Hepatocyte (in vitro differentiated cells): ENCODE results near the gene ANKS4B.

Source experiments
- CTCF ChIP-seq: fragments of 200-600 bp; sonication (generic); IDR thresholded peaks from 2 replicates; pipeline ENCODE4 v1.5.1; 2016; ENCODE audit warnings: antibody characterized with exemption, mild to moderate bottlenecking; ENCODE audit not compliant: poor library complexity
- EZH2 ChIP-seq: fragments of 200-600 bp; sonication (generic); IDR thresholded peaks from 2 replicates; pipeline ENCODE4 v1.6.1; 2016; ENCODE audit warnings: antibody characterized with exemption, mild to moderate bottlenecking, borderline replicate concordance

- TF ChIP-seq CTCF (no peak), EZH2 (no peak)
Measured at GRCh38 chr16:21267298-21267697, 33.8 kb downstream of the ANKS4B start.
